ENCODE results near the gene JDP2. TPM values are rescaled to one million over a fixed set of nuclear protein-coding genes. Genes with fewer than 3 reads are reported as not detected.

Gene JDP2
- total and polyA plus RNA-seq, 2 of the 4 experiments (the other 2 are of a cell fraction), result 35.7 to 38.4 TPM

- intact Hi-C loops (cut with micrococcal nuclease) (no loop called here), in situ Hi-C loops (cut with MboI; ENCODE audit: low sequenced_read_pairs) (no loop called here), dilution Hi-C loops (cut with HindIII; ENCODE audit: low sequenced_read_pairs, unreplicated experiment) (no loop called here)
- Histone ChIP-seq H3K56ac (ENCODE audit: extremely low read depth, insufficient read depth, low read length) (no peak overlapping the region), H4K91ac (ENCODE audit: insufficient read depth, low read depth, low read length) (no peak overlapping the region), H2AK5ac (ENCODE audit: low read depth, low read length) (no peak overlapping the region), H3K79me1 (ENCODE audit: low read depth in 1 of 2, low read length in 2 of 2) (peaks cover 0 to 21% of the 10 kb centered on the region in 2 experiments; a peak in 2 of 4 replicates), H3K27me3 (ENCODE audit: control insufficient read depth, insufficient read depth, low read length) (no peaks in the 10 kb centered on the region), H2BK5ac (ENCODE audit: low read depth, low read length, poor library complexity, severe bottlenecking) (no peak overlapping the region), H2BK120ac (ENCODE audit: low read depth, low read length) (no peak overlapping the region), H3K18ac (ENCODE audit: low read depth, low read length) (no peak overlapping the region), H4K5ac (ENCODE audit: low read depth, low read length) (no peak overlapping the region), H2BK20ac (ENCODE audit: low read depth, low read length) (no peak overlapping the region), H3K4me3 (ENCODE audit: insufficient read depth, low read depth, low read length) (no peak overlapping the region), H4K20me1 (ENCODE audit: insufficient read depth, low read length) (peaks cover 20% of the 10 kb centered on the region), H3K4ac (ENCODE audit: low read depth, low read length) (no peak overlapping the region), H3K4me2 (ENCODE audit: low read depth, low read length) (no peak overlapping the region), H3K14ac (replicated peaks; ENCODE audit: low read depth, low read length) (no peak overlapping the region), H3K27ac (ENCODE audit: insufficient read depth, low read length) (no peak overlapping the region), H4K8ac (ENCODE audit: low read depth in 2 of 2, low read length in 2 of 2) (no peak overlapping the region), H2AFZ (replicated peaks; ENCODE audit: low read length, poor library complexity) (no peak overlapping the region), H3K4me1 (ENCODE audit: control insufficient read depth, insufficient read depth, low read length) (peaks cover 10% of the 10 kb centered on the region), H3K23ac (ENCODE audit: low read depth, low read length) (no peak overlapping the region), H3K36me3 (ENCODE audit: control insufficient read depth, insufficient read depth, low read length) (no peaks in the 10 kb centered on the region), H2BK15ac (ENCODE audit: low read depth, low read length) (no peak overlapping the region), H3K9me3 (ENCODE audit: control insufficient read depth, insufficient read depth, low read length) (peaks cover 2% of the 10 kb centered on the region; the same call in 1 of the 2 replicates), H3K9me1 (ENCODE audit: insufficient read depth, low read length) (peaks cover 14% of the 10 kb centered on the region), H2AK9ac (replicated peaks; ENCODE audit: low read depth, low read length, poor library complexity) (no peak overlapping the region), H3K9ac (ENCODE audit: low read depth, low read length) (no peak overlapping the region)
- DNase-seq (peak; percentile 17), ATAC-seq (ENCODE audit: low read depth) (no peak)
- no peak for TF ChIP-seq FOS (IDR thresholded peaks at IDR 0.05; ENCODE audit: low read depth, low read length)
- no peak for TF ChIP-seq CHD1 (IDR thresholded peaks at IDR 0.05; ENCODE audit: low read depth, low read length)
- TF ChIP-seq MAZ (IDR thresholded peaks at IDR 0.05; ENCODE audit: borderline replicate concordance, low read depth, low read length), result no peak
- TF ChIP-seq POLR2A (IDR thresholded peaks at IDR 0.05; ENCODE audit: low read depth, low read length), result no peak
- TF ChIP-seq CTCF (conservative IDR thresholded peaks at IDR 0.05; ENCODE audit: low read depth, low read length), result no peak
- TF ChIP-seq RAD21 (IDR thresholded peaks at IDR 0.05; ENCODE audit: low read length), result no peak
- no peak for TF ChIP-seq BHLHE40 (IDR thresholded peaks at IDR 0.05; ENCODE audit: low read depth, low read length)
- no peak for TF ChIP-seq CEBPB (IDR thresholded peaks at IDR 0.05; ENCODE audit: low read depth, low read length)
- no peak for TF ChIP-seq RFX5 (IDR thresholded peaks at IDR 0.05; ENCODE audit: low read depth, low read length)
- no peak for TF ChIP-seq RCOR1 (IDR thresholded peaks at IDR 0.05; ENCODE audit: insufficient replicate concordance, low read length)
- no peak for TF ChIP-seq MXI1 (IDR thresholded peaks at IDR 0.05; ENCODE audit: borderline replicate concordance, low read depth, low read length)
- no peak for TF ChIP-seq ELK1 (IDR thresholded peaks at IDR 0.05; ENCODE audit: borderline replicate concordance, low read depth, low read length)
- no peak for TF ChIP-seq MAFK (IDR thresholded peaks at IDR 0.05; ENCODE audit: low read depth, low read length)
- TF ChIP-seq USF2 (IDR thresholded peaks at IDR 0.05; ENCODE audit: low read depth, low read length), result no peak
- no peak for TF ChIP-seq SMC3 (IDR thresholded peaks at IDR 0.05; ENCODE audit: low read depth, low read length)
- no peak for TF ChIP-seq NFE2L2 (IDR thresholded peaks at IDR 0.05; ENCODE audit: low read depth, low read length)
- ChIA-PET CTCF (interaction anchor here (0.9 kb wide), 1 partner anchor 117 kb away, joined by 3 read pairs; no protein-coding TSS in a partner anchor), POLR2A (ENCODE audit: unreplicated experiment) (no interaction called here)
- no CpG with 5 or more reads among the region's 4 CpGs for WGBS, 2 experiments (ENCODE audit: extremely low coverage in 2 of 2, insufficient read length in 1 of 2)
- BruUV-seq (replicated peaks), result no TSS peak
Measured at GRCh38 chr14:75425446-75425845, 2.4 kb upstream of the JDP2 start.
